ENCODE measurements around the gene LHX3.

GRCh38 chr9:136246849-136247550, 42.1 kb upstream of the LHX3 start:
- TF ChIP-seq CTCF (IDR thresholded peaks at IDR 0.05) (no peak), POLR2AphosphoS5 (IDR thresholded peaks at IDR 0.05; ENCODE audit: insufficient read depth in 1 of 2, low read depth in 1 of 2) (no peak)
